NCI-H146 (cell line): ENCODE data around the gene ATP4A.

Experiments
- DNase-seq: peaks from one replicate; lab custom pipeline; 2025; lab: John Stamatoyannopoulos, UW

The ATP4A gene

DNA sequence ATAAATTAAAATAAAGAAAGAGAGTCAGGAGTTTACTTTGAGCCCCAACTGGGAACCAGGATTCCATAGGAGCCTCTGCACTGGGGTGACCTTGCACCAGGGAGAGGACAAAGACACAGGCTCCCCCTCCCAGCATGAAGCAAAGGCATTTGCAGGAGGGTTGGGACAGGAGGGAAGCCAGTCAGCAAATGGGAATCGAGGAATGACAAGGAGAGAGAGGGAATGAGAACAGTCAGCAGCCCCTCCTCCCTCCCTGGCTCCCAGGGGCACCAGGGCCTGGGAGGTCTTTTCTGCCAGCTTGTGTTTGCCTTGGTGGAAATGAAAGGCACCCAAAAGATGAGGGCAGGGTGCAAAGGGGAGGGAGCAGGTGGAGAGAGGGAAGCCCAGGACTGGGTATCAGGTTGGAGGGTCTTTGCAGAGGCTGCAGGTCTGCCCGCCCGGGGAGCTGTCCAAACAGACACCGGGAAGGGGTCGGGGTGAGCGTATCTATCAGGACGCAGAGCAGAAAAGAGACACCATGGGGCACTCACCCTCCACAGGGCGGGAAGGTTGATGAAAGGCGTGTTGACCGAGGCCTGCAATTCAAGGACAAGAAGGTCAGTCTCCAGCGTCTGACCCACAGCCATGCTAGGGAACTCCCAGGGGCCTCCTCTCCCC is 39.1 kb downstream of the ATP4A start:
- DNase-seq: no peak

DNA sequence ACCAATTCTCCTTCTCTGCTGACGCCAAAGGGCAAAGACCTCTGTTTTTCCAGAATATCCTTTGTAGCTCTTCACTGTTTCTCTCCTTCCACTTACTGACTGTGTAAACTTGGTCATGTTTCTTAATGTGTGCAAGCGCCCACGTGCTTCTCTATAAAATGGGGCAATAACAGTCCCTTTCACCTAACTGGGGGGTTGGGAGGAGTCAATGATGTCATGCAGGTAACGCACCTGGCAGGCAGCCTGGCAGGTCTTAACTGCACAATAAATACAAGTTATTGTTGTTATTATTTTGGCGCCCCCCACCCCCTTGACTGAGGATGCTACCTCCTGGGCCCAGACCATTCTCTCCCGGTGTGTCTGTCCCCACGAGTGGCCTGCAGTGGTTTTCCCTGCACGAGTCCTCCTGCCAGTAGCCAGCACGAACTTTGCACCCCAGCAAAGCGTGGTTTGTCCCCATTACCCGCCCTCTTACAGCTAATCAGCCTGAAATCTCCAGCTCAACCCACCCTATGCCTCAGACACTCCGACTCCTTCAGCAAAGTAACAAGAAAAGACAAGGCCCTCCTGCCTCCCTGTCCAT is 40.6 kb downstream of the ATP4A start:
- no peak for DNase-seq

DNA sequence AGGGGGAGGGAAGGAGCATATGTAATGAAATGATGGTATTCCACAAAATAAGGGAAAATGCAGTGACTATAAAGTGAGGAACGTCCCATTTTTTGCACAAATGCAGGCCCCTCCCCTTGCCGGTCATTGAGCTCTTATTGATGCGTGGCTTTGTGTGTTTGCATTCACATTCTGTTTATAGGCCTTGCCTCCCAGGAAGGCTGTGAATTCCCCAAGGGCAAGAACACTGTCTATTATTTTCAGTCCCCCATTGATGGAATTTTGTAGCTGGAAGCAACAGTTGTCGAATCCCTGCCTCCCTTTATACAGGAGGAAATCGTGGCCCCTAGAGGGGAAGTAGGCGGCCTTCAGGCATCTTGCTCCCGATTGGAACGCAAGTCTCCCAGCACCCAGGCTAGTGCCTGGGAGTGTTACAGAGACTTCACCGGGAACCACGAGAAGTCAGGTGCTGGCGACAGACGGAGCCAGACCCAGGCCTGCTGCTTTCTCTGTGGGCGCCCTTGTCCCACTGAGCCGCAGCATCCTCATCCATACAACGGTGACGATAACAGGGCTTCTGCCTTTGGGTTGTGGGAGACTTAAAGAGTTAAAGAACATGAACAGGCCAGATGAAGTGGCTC is 42.2 kb downstream of the ATP4A start:
- DNase-seq: no peak

DNA sequence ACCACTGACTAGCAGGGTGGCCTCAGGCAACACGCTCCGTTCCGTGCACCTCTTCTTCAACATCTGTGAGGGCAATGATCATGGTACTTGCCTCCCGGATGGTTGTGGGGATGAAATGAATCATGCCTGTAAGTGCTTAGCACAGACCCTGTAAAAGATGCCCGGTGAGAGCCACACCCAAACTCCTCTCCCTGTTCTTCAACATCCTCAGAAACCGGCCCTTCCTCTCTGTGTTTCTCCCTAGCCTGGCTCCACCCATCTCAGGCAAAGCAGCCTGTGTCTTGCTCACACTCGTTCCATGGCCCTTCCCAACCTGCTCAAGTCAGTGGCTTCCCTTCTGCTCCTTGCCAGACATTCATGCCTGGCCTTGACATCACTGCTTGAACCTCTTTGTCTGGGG is 44.2 kb downstream of the ATP4A start:
- DNase-seq: no peak

DNA sequence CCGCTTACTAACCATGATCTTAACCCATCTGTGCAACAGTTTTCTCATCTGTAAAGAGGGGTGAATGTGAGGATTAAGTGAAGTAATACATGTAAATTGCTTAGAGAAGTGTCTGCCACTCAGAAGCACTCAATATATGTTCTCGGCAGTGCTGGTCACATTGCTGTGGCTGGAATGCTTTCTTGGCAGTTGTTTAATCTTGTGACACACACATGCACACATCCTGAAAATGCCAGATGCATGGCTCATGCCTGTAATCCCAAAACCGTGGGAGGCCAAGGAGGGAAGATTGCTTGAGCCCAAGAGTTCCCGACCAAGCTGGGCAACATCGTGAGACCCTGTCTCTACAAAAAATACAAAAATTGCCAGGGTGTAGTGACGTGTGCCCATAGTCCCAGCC is 45.1 kb downstream of the ATP4A start:
- DNase-seq: no peak

DNA sequence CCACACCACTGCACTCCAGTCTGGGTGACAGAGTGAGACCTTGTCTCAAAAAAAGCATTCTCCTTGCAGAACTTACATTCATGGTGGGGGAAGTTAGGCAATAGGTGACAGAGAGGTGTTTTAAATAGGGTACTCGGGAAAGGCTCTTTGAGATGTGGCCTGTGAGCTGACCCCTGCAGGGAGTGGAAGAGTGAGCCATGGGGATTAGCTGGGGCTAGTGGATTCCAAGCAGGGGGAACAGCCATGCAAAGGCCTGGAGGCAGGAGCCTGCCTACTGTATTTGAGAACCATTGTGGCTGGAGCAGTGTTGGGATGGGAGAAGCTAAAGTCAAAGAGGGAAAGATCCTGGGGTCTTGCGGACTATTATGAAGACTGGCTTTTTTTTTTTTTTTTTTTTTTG is 46.1 kb downstream of the ATP4A start:
- DNase-seq: no peak

DNA sequence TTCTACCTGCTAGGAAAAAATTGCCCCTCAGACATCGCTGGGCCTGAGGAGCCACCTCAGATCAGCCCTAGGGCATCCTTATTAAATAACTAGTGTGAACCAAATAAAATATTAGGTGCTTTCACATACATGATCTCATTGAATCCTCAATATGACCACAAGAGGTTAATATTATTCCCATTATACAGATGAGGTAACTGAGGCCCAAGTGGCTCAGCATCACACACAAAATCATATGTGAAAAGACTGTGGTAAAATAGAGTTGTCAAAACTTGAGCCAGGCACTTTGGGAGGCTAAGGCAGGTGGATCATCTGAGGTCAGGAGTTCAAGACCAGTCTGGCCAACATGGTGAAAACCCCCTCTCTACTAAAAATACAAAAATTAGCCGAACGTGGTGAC is 47.1 kb downstream of the ATP4A start:
- DNase-seq: no peak

DNA sequence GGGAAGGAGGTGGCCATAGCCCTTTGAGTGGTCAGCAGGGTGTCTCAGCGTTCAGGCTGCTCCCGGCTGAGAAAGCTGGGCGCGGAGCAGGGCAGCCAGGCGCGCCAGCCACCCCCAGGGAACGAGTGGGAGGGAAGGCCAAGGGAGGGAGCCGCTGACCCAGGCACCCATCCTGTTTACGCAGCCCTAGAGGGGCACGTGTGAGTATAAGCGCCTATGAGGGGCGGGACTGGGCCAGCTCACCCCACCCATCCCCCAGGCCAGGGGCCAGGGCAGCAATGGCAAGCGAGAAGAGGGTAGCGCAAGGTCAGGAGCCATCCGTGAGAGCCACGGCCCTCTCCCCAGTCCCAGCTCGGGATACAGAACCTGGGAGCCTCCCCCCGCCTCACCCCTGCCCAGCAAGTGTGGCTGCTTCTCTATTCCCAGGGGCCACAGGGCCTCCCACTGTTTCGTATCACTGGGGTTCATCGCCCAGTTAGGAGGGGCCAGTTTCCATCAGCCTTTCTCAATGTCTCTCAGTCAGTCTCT is 49.1 kb downstream of the ATP4A start:
- DNase-seq: no peak

DNA sequence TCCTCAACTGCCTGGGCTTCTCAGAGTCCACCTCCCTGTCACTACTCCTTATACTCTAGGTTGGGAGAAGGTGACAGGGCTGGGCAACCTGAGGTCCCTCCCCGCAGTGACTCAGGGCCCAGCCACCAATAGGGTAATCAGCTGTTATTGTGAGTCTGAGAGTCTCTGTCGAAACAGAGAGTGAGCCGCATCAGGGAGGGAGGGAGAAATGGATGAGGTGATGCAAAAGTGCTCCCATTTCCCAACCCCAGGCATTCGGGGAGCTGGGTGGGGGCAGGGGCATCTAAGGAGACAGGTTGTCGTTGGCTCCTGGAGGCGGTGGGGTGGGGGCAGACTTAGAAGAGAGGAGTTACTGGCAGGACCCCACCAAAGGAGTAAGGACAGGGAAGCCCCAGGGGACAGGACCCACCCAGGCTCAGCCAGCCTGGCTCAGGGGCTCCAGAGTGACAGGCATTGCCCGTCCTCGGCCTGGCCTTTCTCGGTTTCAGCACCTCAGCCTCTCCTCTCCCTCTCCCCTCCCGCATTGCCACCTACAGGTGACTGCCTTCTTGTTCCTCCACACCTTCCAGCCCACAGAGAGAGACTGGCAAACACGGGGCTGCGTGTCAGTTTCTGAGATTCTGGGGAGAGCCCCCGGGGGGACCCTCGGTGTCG is 49.7 kb downstream of the ATP4A start, which contains the start of gene DMKN:
TSS of gene DMKN (minus strand) at position 22 of the 654 bp plus-strand sequence. CDS start 174 bp downstream, outside the sequence.
- DNase-seq: no peak

DNA sequence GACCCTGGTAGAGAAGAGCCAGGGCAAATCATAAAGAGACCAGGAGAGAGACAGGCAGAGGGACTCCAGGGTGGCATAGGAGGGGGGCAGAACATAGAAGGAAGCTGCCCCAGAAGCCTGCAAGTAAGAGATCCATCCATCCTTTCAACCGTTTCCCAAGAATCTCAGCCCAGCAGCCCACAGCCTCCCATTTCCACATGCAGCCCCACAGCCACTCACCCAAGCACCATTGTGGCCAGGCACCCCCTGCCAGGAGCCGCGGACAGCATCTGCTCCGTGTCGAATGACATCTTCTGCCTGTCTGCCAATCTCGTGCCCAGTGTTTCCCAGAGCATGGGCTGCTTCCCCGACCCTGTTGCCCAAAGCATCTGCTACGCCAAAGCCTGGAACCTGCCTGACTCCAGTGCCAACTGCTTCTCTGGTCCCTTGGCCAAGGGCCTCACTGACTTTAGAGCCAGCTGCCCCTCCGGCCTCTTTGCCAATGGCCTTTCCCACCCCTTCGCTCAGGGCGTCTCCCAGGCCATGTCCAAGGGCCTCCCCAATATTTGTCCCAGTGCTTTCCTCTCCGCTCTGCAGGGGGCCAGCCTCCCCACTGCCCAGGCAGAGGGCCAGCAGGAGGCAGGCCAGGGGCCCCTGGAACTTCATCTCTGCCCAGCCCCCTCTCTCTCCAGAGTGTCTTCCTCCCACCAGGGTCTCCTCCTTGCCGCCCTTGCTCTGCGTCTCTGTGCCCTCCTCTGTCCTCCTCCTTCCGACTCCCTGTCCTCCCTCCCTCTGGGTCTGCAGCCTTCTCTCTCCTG is 50.4 kb downstream of the ATP4A start:
- DNase-seq: no peak

DNA sequence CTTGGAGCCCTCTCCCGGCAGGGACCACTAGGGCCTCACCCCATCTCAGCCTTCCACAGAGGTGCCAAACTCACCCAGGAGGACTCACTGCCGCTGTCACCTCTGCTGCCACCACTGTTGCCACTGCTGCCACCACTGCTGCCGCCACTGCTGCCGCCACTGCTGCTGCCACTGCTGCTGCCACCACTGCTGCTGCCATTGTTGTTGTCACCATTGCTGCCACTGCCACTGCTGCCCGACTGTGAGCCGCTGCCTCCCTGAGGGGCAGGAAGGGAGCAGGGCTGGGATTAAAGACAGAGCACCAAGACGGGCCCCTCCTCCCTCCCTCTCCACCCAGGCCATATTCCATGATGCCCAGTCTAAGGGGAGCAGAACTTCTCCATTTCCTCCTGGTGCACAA is 52.1 kb downstream of the ATP4A start:
- DNase-seq: no peak

DNA sequence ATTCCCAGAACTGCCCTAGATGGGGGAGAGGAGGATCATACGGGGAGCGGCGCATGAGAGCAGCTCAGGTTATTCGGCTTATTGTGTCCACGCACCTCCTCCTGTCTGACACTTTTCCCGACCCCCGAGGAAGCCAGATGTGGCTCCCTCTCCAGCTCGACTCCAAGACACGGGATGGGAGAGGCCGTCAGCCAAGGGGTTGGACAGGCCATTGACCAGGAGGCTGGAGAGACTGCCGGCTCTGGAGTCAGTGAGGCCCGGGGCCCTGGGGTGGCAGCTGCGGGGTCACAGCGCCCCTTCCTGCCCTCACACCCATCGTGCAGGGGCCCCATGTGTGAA is 52.9 kb downstream of the ATP4A start:
- no peak for DNase-seq

DNA sequence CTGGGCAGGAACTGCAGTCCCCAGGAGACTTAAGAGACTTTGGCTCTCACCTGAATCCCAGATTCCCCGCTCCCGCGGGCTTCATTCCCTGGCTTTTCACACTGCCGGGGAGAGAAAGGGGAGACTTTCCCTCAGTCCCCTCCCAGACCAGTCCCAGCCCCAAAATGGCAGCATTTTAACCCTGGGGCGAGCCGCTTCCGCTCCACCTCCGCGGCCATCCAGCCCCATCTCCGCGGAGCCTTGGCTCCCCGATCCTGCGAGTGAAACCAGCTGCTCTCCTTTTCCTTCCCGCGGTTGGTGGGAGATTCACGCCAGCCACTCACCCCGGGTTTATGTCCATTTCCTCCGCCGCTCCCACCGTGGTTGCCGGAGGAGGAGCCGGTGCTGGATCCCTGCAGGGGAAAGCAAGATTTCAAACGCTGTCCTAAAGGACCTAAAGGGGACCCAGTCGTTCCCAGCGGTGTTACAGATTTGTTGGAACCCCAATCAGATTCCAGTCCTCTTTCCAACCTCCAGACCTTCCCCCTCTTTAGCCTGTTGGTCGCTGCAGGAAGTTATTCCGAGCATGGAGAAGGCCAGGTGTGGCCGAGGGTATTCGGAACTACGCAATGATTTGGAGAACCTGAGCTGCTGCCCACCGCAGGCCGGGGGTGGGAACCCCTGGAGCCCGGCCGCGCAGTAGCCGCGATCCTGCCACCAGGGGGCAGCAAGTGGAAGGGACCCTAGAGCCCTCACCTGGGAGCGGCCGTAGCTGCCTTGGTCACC is 53.4 kb downstream of the ATP4A start:
- peak; percentile 64 for DNase-seq

DNA sequence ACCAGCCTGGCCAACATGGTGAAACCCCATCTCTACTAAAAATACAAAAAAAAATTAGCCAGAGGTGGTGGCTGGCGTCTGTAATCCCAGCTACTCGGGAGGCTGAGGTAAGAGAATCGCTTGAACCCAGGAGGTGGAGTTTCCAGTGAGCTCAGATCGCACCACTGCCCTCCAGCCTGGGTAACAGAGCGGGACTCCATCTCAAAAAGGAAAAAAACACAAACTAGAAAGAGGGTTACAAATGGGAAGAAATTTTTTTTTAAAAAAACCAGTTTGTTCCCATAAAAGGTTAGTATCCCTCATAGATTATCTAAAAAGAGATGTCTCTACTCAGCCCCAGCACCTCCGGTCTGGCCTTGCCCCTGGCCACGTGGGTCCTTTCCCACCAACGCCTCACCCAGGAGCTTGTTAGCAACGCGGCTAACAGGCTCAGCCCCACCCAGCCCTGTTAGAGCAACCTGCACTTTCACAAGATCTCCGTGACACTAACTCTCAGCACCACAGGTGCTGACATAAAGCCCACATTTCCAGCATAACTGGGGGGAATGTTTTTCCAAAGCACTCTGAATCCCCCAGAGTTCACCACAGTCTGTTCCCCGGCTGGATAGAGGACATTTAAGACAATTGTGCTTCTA is 54.3 kb downstream of the ATP4A start:
- DNase-seq: no peak

DNA sequence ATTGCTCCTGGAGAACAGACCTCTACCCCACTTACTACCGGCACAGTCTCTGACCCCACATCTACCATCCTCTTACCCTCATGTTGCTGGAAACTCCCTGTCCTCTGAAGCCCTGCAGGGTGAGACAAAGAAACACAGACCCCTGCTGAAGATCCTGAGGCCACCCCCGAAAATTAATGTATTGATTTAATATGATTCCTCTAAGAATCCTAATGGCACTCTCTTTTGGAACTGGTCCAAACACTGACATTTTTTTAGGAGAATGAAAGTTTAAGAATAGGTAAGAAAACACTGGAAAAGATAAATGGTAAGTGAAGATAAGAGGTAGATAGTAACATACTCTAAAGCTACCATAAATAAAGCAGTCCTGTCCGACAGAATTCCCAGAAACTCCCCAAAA is 55.3 kb downstream of the ATP4A start:
- DNase-seq: no peak

DNA sequence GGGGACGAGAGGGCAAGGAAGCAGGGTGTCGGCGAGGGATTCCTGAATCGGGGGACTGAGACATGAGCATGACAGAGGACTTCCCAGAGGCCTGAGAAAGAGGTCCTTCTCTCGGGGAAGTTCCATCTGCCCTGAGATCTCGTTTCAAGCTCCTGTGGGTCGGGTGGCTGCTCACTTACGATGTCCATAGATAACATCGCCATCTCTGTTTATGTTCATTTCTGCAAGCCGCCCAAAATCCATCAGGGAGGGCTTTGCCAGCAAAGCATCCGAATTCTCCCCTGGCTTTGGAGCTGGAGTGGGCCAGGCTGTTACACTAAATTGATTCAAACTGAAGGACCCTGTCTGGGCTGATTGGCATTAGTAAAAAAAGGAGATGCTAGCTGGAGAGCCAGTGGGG is 55.9 kb downstream of the ATP4A start:
- no peak for DNase-seq

DNA sequence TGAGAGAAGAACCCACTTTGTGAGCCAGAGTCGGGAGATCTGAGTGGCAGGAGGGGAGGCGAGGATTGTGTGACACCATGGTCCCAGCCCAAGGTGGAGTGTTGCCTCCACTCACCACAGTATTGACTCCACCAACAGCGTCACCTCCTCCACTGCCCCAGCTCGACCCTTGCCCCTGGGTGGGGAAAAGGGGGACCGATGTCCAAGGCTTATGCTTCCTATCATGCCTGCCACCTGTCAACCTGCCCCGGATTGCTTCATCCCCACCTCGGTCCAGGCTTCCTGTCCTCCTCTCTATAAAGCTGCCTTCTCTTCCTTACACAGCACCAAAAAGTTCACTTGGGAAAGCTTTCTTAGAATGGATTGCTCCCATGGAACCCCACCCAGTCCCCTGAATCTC is 57.4 kb downstream of the ATP4A start:
- DNase-seq: no peak

DNA sequence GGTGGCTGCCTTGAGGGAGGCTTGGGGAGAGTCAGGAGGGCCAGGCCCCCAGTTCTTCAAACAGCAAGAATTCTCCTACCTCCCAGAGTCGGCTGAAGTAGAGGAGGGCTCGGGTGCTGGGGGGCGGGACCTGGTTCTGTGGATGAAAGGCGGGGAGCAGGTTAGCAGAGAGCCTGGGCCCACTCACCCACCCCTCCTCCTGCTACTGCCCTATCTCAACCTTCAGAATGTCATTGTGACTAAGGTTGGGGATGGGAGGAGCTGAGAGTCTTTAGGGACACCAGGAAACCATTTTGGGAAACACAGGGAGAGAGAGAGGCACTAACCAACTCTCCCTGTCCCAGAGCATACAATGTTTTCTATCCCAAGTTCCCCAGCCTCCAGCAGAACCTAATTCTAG is 60.7 kb downstream of the ATP4A start:
- no peak for DNase-seq

DNA sequence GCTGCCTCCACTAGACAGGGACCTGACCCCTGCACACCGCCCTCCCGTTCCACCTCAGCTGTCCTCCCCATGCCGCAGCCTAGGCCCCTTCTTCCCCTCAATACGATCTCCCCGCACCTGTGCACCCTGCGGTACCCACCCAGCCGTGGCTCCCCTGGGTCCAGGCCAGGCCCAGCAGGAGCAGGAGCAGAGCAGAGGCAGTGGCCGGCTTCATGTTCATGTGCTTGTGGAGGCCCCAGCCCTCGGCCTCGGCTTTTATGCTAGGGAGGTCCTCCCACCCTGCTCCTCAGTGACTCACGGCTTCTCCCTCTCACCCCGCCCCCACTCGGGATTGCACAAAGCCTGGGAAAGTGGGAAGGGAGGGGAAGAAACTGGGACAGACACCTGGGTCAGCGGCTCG is 61.8 kb downstream of the ATP4A start:
- DNase-seq: no peak

DNA sequence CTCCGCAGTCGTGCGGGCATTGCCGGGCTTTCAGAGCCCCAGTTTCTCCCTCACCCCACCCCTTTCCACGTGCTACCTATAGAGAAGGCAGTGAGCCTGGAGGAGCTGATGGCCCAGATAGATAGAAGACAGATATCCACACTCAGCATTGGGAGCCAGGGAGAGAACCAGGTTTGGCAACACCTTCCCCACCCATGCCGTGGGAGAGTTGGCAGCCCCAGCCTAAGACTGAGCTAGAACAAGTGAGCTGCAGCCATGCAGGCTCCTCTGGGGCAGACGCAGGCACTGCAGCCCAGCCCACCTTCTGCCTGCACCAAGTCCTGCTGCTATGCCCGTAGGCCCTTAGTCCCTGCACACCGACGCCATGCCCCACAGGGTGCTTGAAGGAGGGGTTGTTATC is 62.8 kb downstream of the ATP4A start:
- no peak for DNase-seq
